MM.1S (cell line): ENCODE results near the gene REXO4.

Source experiments
- EZH2 ChIP-seq: fragments of 300-600 bp; sonication (generic); optimal IDR thresholded peaks from 2 replicates; pipeline ENCODE3; 2017; ENCODE audit warnings: low read depth, mild to moderate bottlenecking, antibody characterized with exemption, low read length, mixed read lengths
- TF ChIP-seq, protein P1 (sequence below): fragments of 300-600 bp; sonication (generic); IDR thresholded peaks from 2 replicates; pipeline ENCODE4 v1.5.1; 2016; ENCODE audit warnings: antibody characterized with exemption, low read length, mixed read lengths

DNA sequence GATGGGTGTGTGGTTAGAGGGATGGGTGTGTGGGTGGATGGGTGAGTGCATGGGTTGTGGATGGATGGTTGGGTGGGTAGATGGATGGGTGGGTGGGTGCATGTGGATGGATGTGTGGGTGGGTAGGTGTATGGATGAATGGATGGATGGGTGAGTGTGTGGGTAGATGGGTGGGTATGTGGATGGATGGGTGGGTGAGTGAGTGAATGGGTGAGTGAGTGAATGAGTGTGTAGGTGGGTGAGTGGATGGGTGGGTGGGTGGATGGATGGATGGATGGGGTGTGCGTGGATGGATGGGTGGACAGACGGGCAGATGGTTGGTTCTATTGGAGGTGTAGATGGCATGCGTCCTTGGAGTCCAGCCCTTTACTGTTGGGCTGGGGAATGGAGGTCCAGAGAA is 24.4 kb downstream of the REXO4 start:
- TF ChIP-seq, protein P1, sequence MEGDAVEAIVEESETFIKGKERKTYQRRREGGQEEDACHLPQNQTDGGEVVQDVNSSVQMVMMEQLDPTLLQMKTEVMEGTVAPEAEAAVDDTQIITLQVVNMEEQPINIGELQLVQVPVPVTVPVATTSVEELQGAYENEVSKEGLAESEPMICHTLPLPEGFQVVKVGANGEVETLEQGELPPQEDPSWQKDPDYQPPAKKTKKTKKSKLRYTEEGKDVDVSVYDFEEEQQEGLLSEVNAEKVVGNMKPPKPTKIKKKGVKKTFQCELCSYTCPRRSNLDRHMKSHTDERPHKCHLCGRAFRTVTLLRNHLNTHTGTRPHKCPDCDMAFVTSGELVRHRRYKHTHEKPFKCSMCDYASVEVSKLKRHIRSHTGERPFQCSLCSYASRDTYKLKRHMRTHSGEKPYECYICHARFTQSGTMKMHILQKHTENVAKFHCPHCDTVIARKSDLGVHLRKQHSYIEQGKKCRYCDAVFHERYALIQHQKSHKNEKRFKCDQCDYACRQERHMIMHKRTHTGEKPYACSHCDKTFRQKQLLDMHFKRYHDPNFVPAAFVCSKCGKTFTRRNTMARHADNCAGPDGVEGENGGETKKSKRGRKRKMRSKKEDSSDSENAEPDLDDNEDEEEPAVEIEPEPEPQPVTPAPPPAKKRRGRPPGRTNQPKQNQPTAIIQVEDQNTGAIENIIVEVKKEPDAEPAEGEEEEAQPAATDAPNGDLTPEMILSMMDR: no peak
- TF ChIP-seq EZH2: no peak
